Aorta (tissue), 5 donors: ENCODE results near the gene NEFH. TPM values are rescaled to one million over a fixed set of nuclear protein-coding genes. Genes with fewer than 3 reads are reported as not detected.
"Not testable (repeated sequence)": the region's sequence is repeated elsewhere in the genome, so short reads cannot be mapped to it uniquely, and the experiment has no call there.

Experiments
- ATAC-seq: fragments of 200-7000 bp; cut with Tn5 transposase; one replicate; pipeline ENCODE4 v1.9.1; 2022; ENCODE audit warnings: moderate library complexity; ENCODE audit not compliant: low FRiP score
- DNase-seq, 2 donors: peaks; one replicate each; pipeline ENCODE4 v3.0.0-alpha.2; 2020
- H3K27ac ChIP-seq, 2 donors: one replicate each; pipeline ENCODE4 v1.5.1; 2013; ENCODE audit warnings: low read length in 2 of 2, mild to moderate bottlenecking in 2 of 2, moderate library complexity in 2 of 2, control low read depth in 1 of 2, inconsistent platforms in 1 of 2, low read depth in 1 of 2
- H3K27me3 ChIP-seq, 2 donors: one replicate each; pipeline ENCODE4 v1.6.1; 2013; ENCODE audit warnings: control low read depth in 1 of 2, low read length in 1 of 2, mild to moderate bottlenecking in 1 of 2, moderate library complexity in 1 of 2; ENCODE audit not compliant: insufficient read depth in 2 of 2, control insufficient read depth in 1 of 2
- H3K36me3 ChIP-seq, 2 donors: one replicate each; pipeline ENCODE4 v1.6.1; 2013; ENCODE audit warnings: control low read depth in 1 of 2, low read length in 1 of 2, mild to moderate bottlenecking in 1 of 2; ENCODE audit not compliant: insufficient read depth in 2 of 2, control insufficient read depth in 1 of 2
- H3K4me1 ChIP-seq, 2 donors: one replicate each; pipeline ENCODE4 v1.6.1; 2013; ENCODE audit warnings: low read length in 2 of 2, control low read depth in 1 of 2, mild to moderate bottlenecking in 1 of 2, moderate library complexity in 1 of 2; ENCODE audit not compliant: insufficient read depth in 2 of 2, control insufficient read depth in 1 of 2
- H3K4me3 ChIP-seq, 2 donors: one replicate each; pipeline ENCODE4 v1.5.1; 2013; ENCODE audit warnings: low read length in 2 of 2, control low read depth in 1 of 2, mild to moderate bottlenecking in 1 of 2
- H3K9me3 ChIP-seq: one replicate; pipeline ENCODE4 v1.6.1; 2013; ENCODE audit warnings: mild to moderate bottlenecking, low read length; ENCODE audit not compliant: control insufficient read depth
- WGBS, 2 donors: extraction: QIAGEN DNeasy Blood & Tissue Kit; methylation state at CpG; one replicate each; pipeline ENCODE4 v1.1.7; 2013; 5-methylcytosine and 5-hydroxymethylcytosine counted together
- intact Hi-C, 2 donors: fragments of 100-400 bp; cut with DNase I; formaldehyde crosslinking; loops; one replicate each; pipeline versions ENCODE4 v1.14.2 to v1.15.0; 2022
- polyA plus RNA-seq, 2 donors: library from polyadenylated mRNA; stranded (reverse); fragments of 200-250 nt; gene quantifications; one replicate each; pipeline ENCODE4 v1.2.3, GENCODE V29; 2013
- total RNA-seq, 2 donors: library from RNA; stranded (reverse); fragmentation: NEBNext Ultra II Directional; extraction: Animal tissue kit (Norgen Biotek cat#: 25700); gene quantifications; one replicate each; pipeline ENCODE4 v1.2.1, GENCODE V29; 2021
- donor health status: healthy with polysubstance abuse.
- donor health status: Bipolar disorder and iron deficiency.
- donor health status: DM: no; HTN: no; CAD: no.
- donor health status: DM: no; HTN: no; CAD: no.
- donor health status: DM: yes; HTN: yes; CAD: no.

NEFH gene
- total and polyA plus RNA-seq, 4 donors = 0.36 to 0.63 (median 0.38) TPM; not detected in 1

DNA sequence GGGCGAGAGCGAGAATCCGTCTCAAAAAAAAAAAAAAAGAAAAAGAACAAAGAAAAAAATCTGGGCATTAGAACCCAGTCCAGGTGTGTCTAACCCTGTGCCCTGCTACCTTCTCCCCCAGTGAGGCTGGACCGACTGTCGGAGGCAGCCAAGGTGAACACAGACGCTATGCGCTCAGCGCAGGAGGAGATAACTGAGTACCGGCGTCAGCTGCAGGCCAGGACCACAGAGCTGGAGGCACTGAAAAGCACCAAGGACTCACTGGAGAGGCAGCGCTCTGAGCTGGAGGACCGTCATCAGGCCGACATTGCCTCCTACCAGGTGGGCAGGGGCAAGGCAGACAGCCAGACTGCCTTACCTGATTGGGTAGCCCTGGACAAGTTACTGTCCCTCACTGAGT, 3.2 kb downstream of the NEFH start:
- ATAC-seq (no peak), DNase-seq (no peak)
- WGBS, 2 donors = 93 to 98% methylated on average over 13 of the region's 13 CpGs
- Histone ChIP-seq H3K27me3 (no peaks in the 10 kb centered on the region), H3K4me1 (no peaks in the 10 kb centered on the region), H3K36me3 (no peaks in the 10 kb centered on the region), H3K9me3 (no peaks in the 10 kb centered on the region), H3K27ac (no peak overlapping the region), H3K4me3 (no peak overlapping the region)
- intact Hi-C loops = no loop called here

GRCh38 chr22:29484642-29485041, 4.6 kb downstream of the NEFH start:
- 87 to 91% methylated on average over 3 of the region's 3 CpGs for WGBS, 2 donors
- Histone ChIP-seq H3K27ac (no peak overlapping the region), H3K4me3 (no peak overlapping the region), H3K9me3 (no peaks in the 10 kb centered on the region), H3K36me3 (no peaks in the 10 kb centered on the region), H3K4me1 (no peaks in the 10 kb centered on the region), H3K27me3 (no peaks in the 10 kb centered on the region)
- intact Hi-C loops = no loop called here
- no peak for ATAC-seq
- DNase-seq = no peak

DNA sequence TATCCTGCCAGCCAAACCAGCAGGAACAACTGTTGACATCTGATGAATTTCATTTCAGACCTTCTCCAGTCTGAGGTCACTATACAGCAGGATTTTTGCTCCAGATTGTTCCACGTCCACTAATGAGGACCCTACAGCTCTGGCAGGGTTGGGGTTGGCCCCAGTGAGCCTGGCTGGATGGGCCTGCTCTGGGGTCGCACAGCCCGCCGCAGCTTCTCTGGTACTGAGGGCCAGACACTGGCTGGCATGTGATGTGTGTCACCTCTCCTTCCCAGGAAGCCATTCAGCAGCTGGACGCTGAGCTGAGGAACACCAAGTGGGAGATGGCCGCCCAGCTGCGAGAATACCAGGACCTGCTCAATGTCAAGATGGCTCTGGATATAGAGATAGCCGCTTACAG, 5.4 kb downstream of the NEFH start:
- 93 to 95% methylated on average over 8 of the region's 8 CpGs for WGBS, 2 donors
- no peaks in the 10 kb centered on the region for H3K27me3 ChIP-seq
- no peak overlapping the region for H3K4me3 ChIP-seq
- ATAC-seq = no peak
- no peaks in the 10 kb centered on the region for H3K9me3 ChIP-seq
- DNase-seq = no peak
- H3K27ac ChIP-seq = no peak overlapping the region
- intact Hi-C loops = no loop called here
- H3K4me1 ChIP-seq = no peaks in the 10 kb centered on the region
- no peaks in the 10 kb centered on the region for H3K36me3 ChIP-seq

DNA sequence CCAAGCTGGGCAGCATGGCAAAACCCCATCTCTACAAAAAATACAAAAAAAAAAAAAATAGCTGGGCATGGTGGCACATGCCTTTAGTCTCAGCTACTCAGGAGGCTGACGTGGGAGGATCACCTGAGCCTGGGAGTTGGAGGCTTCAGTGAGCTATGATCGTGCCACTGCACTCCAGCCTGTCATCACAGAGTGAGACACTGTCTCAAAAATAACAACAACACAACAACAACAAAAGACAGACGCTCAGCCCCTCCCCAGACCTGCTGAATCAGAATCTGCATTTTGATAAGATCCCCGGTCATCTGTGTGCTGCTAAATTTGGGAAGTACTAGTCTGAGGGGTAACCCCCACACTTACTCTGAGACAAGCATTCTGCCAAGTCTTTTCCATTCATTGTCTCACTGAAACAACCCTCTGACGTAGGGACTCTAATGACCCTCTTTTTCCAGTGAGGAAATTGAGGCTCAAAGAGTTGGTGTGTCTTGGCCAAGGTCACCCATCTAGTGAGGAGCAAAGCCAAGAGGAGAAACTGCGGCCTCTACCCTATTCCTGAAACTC, 7.5 kb downstream of the NEFH start:
- Histone ChIP-seq H3K9me3 (no peaks in the 10 kb centered on the region), H3K27ac (no peak overlapping the region), H3K36me3 (no peaks in the 10 kb centered on the region), H3K4me1 (no peaks in the 10 kb centered on the region), H3K27me3 (no peaks in the 10 kb centered on the region), H3K4me3 (no peak overlapping the region)
- DNase-seq (no peak), ATAC-seq (no peak)
- intact Hi-C loops = no loop called here
- 58 to 59% methylated on average over 6 of the region's 6 CpGs for WGBS, 2 donors

GRCh38 chr22:29489127-29489780, 9.2 kb downstream of the NEFH start:
- H3K36me3 ChIP-seq, intact Hi-C loops, H3K4me3 ChIP-seq, ATAC-seq, H3K9me3 ChIP-seq, H3K4me1 ChIP-seq, H3K27me3 ChIP-seq, H3K27ac ChIP-seq, DNase-seq: not testable (repeated sequence)
- 81% methylated on average over 8 of the region's 8 CpGs for WGBS, 2 donors

- ATAC-seq (no peak), DNase-seq (no peak)
- Histone ChIP-seq H3K27me3 (peaks cover 0 to 2% of the 10 kb centered on the region in 2 donors), H3K36me3 (peaks cover 0 to 4% of the 10 kb centered on the region in 2 donors), H3K4me1 (no peaks in the 10 kb centered on the region), H3K9me3 (peaks cover 6% of the 10 kb centered on the region), H3K27ac (no peak overlapping the region), H3K4me3 (no peak overlapping the region)
- intact Hi-C loops = no loop called here
- WGBS, 2 donors = 90 to 92% methylated on average over 6 of the region's 6 CpGs
Observed at GRCh38 chr22:29491012-29491411, 11.0 kb downstream of the NEFH start.

DNA sequence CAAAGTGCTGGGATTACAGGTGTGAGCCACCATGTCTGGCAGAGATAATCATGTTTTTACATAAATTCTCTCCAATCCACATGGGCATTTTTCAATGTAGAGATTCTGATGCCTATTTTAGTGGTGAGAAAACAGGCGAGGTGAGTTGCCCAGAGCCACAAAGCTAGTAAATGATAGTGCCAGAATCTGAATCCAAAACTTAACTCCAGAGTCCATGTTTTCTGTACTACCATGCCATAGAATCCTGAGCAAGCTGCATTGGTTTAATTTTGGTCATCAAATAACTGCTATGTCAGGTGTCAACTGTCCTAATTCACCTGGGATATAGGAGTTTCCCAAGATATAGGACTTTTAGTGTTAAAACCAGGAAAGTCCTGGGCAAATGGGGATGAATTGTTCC, 13.6 kb downstream of the NEFH start:
- no peak for DNase-seq
- Histone ChIP-seq H3K27me3 (peaks cover 0 to 2% of the 10 kb centered on the region in 2 donors), H3K9me3 (peaks cover 6% of the 10 kb centered on the region), H3K27ac (no peak overlapping the region), H3K4me1 (no peaks in the 10 kb centered on the region), H3K4me3 (no peak overlapping the region), H3K36me3 (peaks cover 0 to 4% of the 10 kb centered on the region in 2 donors)
- 91 to 97% methylated on average over 1 of the region's 1 CpG for WGBS, 2 donors
- intact Hi-C loops = no loop called here
- ATAC-seq = no peak

GRCh38 chr22:29499852-29500251, 19.8 kb downstream of the NEFH start:
- intact Hi-C loops = no loop called here
- Histone ChIP-seq H3K4me1 (no peaks in the 10 kb centered on the region), H3K27me3 (no peaks in the 10 kb centered on the region), H3K27ac (no peak overlapping the region), H3K36me3 (peaks cover 0 to 4% of the 10 kb centered on the region in 2 donors), H3K4me3 (no peak overlapping the region), H3K9me3 (peaks cover 2% of the 10 kb centered on the region)
- DNase-seq (no peak), ATAC-seq (no peak)
- 90 to 92% methylated on average over 8 of the region's 8 CpGs for WGBS, 2 donors

DNA sequence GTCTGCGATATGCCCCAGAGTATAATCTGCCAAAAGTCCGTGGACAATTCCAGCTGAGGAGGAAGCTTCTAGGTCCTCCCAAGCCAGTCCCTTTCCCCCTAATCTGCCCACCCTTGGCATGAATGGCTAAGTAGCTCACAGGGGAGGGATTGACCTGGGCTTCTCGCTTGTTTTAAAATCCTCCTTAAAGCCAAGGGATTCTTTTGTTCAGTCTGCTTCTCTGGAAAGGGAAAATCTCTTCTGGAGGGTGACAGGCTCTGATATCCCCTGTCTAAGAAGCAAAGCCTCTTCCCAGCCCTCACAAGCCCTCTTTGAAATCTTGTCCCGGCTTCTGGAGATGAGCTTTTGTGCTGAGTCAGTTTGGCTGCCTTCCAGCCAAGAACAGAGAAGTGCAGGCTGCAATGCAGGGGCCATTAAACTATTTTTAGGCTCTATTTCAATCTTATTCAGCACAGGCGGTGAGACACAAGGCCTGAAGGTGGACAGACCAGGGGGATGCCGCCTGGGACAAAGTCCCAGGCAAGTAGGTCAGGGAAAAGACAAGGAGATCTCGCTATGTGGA, 23.9 kb downstream of the NEFH start:
- DNase-seq (peak in 1 of 2 donors; percentile 74), ATAC-seq (no peak)
- Histone ChIP-seq H3K9me3 (no peaks in the 10 kb centered on the region), H3K27me3 (no peaks in the 10 kb centered on the region), H3K27ac (no peak overlapping the region), H3K36me3 (peaks cover 0 to 8% of the 10 kb centered on the region in 2 donors), H3K4me3 (no peak overlapping the region), H3K4me1 (no peaks in the 10 kb centered on the region)
- intact Hi-C loops = no loop called here
- WGBS, 2 donors = 66 to 70% methylated on average over 7 of the region's 7 CpGs
